K562 (cell line): ENCODE data around the gene C11orf91. TPM values are rescaled to one million over a fixed set of nuclear protein-coding genes. Genes with fewer than 3 reads are reported as not detected.

ENCODE experiments used
- polyA plus RNA-seq, 8 experiments: library from polyadenylated mRNA; depleted of rRNA in 4 of 8; stranded (reverse) in 5 of 8; unstranded in 3 of 8; fragments of >200 nt; fragmentation: Nextera tagmentation in 2 of 8; fragmentation: Illumina TruSeq in 1 of 8; extraction: Ambion mirVana in 2 of 8; extraction: Trizol in 1 of 8; gene quantifications; 2 replicates each; pipeline versions ENCODE4 v1.2.1 to v1.2.3, GENCODE V29; 2011 to 2014; ENCODE audit warnings: inconsistent platforms in 1 of 8, missing spikeins in 1 of 8
- total RNA-seq, 7 experiments: library from RNA; depleted of rRNA in 6 of 7; stranded (reverse); fragments of >200 nt in 6 of 7; fragmentation: Illumina TruSeq in 2 of 7; extraction: Trizol in 2 of 7; gene quantifications; 2 replicates each; pipeline versions ENCODE4 v1.2.1 to v1.2.3, GENCODE V29; 2011 to 2021; ENCODE audit warnings: low replicate concordance in 1 of 7

The C11orf91 gene
- total and polyA plus RNA-seq, 9 of the 15 experiments (the other 6 are each of a cell fraction or from before 2014, with no cell fraction given), result not detected

Other genes with a start within 250 kb of the C11orf91 start
- 38.1 and 59.9 TPM in 2 replicates for gene CD59, start 35.6 kb upstream of the C11orf91 start, total RNA-seq (2014; rRNA removed)
- 155 and 191 TPM in 2 replicates for gene CD59, start 35.6 kb upstream of the C11orf91 start, total RNA-seq (2014; rRNA removed; fragmentation: Illumina TruSeq; extraction: Trizol)
- 95.2 and 104 TPM in 2 replicates for gene CD59, start 35.6 kb upstream of the C11orf91 start, total RNA-seq (2015; rRNA removed; fragmentation: Illumina TruSeq; extraction: Trizol)
- 171 and 173 TPM in 2 replicates for gene CD59, start 35.6 kb upstream of the C11orf91 start, total RNA-seq (2021)
- gene CD59, start 35.6 kb upstream of the C11orf91 start, polyA plus RNA-seq (2011; rRNA removed), result 235 and 338 TPM in 2 replicates
- 218 and 230 TPM in 2 replicates for gene CD59, start 35.6 kb upstream of the C11orf91 start, polyA plus RNA-seq (2014; fragmentation: Illumina TruSeq; extraction: Trizol)
- 100 to 1,000 TPM; 283 to 287 TPM for gene CD59, start 35.6 kb upstream of the C11orf91 start, polyA plus RNA-seq (2014; fragmentation: Nextera tagmentation; extraction: Ambion mirVana)
- gene CD59, start 35.6 kb upstream of the C11orf91 start, polyA plus RNA-seq (2014; rRNA removed), result 125 and 146 TPM in 2 replicates
- gene FBXO3, start 73.7 kb upstream of the C11orf91 start, total RNA-seq (2014; rRNA removed), result 11.6 and 14.3 TPM in 2 replicates
- 29.2 and 33.3 TPM in 2 replicates for gene FBXO3, start 73.7 kb upstream of the C11orf91 start, total RNA-seq (2014; rRNA removed; fragmentation: Illumina TruSeq; extraction: Trizol)
- 21.4 and 21.9 TPM in 2 replicates for gene FBXO3, start 73.7 kb upstream of the C11orf91 start, total RNA-seq (2015; rRNA removed; fragmentation: Illumina TruSeq; extraction: Trizol)
- 24.3 and 25.2 TPM in 2 replicates for gene FBXO3, start 73.7 kb upstream of the C11orf91 start, total RNA-seq (2021)
- gene FBXO3, start 73.7 kb upstream of the C11orf91 start, polyA plus RNA-seq (2011; rRNA removed), result 41.4 and 59.3 TPM in 2 replicates
- gene FBXO3, start 73.7 kb upstream of the C11orf91 start, polyA plus RNA-seq (2014; fragmentation: Illumina TruSeq; extraction: Trizol), result 26.7 and 30.1 TPM in 2 replicates
- gene FBXO3, start 73.7 kb upstream of the C11orf91 start, polyA plus RNA-seq (2014; fragmentation: Nextera tagmentation; extraction: Ambion mirVana), result 10 to 100 TPM; 55.7 to 57.9 TPM
- 18.9 and 19.5 TPM in 2 replicates for gene FBXO3, start 73.7 kb upstream of the C11orf91 start, polyA plus RNA-seq (2014; rRNA removed)
- gene LMO2, start 191.2 kb upstream of the C11orf91 start, total RNA-seq (2014; rRNA removed), result 93.1 and 104 TPM in 2 replicates
- gene LMO2, start 191.2 kb upstream of the C11orf91 start, total RNA-seq (2014; rRNA removed; fragmentation: Illumina TruSeq; extraction: Trizol), result 85.1 and 96.3 TPM in 2 replicates
- 39.2 and 41.5 TPM in 2 replicates for gene LMO2, start 191.2 kb upstream of the C11orf91 start, total RNA-seq (2015; rRNA removed; fragmentation: Illumina TruSeq; extraction: Trizol)
- 87.3 and 96.2 TPM in 2 replicates for gene LMO2, start 191.2 kb upstream of the C11orf91 start, total RNA-seq (2021)
- gene LMO2, start 191.2 kb upstream of the C11orf91 start, polyA plus RNA-seq (2011; rRNA removed), result 79.9 and 126 TPM in 2 replicates
- 90.9 and 91.5 TPM in 2 replicates for gene LMO2, start 191.2 kb upstream of the C11orf91 start, polyA plus RNA-seq (2014; fragmentation: Illumina TruSeq; extraction: Trizol)
- gene LMO2, start 191.2 kb upstream of the C11orf91 start, polyA plus RNA-seq (2014; fragmentation: Nextera tagmentation; extraction: Ambion mirVana), result 10 to 100 TPM in 1 of 2 experiments, 1 to 10 TPM in 1; 6.9 to 19.6 TPM
- gene LMO2, start 191.2 kb upstream of the C11orf91 start, polyA plus RNA-seq (2014; rRNA removed), result 98.0 and 118 TPM in 2 replicates